Measurements from ENCODE around the gene POU2F3.

The POU2F3 gene

GRCh38 chr11:120327311-120327710 lies 87.4 kb downstream of the POU2F3 start:
- no peak for DNase-seq

- no peak for DNase-seq
These were observed 89.6 kb downstream of the POU2F3 start for GRCh38 chr11:120329556-120329955.

- no peak for DNase-seq
These were observed 90.1 kb downstream of the POU2F3 start for GRCh38 chr11:120330045-120330444.

- DNase-seq = no peak
These were observed 91.5 kb downstream of the POU2F3 start for GRCh38 chr11:120331301-120331996.

GRCh38 chr11:120332822-120333716 lies 93.1 kb downstream of the POU2F3 start:
- no peak for DNase-seq

GRCh38 chr11:120333801-120334200 lies 93.9 kb downstream of the POU2F3 start:
- DNase-seq = no peak

GRCh38 chr11:120334332-120334731 lies 94.4 kb downstream of the POU2F3 start:
- no peak for DNase-seq

GRCh38 chr11:120334894-120335462 lies 95.0 kb downstream of the POU2F3 start:
- peak; percentile 77 for DNase-seq

- no peak for DNase-seq
These were observed 95.6 kb downstream of the POU2F3 start for GRCh38 chr11:120335556-120335907.

- peak; percentile 94 for DNase-seq
These were observed 96.1 kb downstream of the POU2F3 start, which contains the start of gene ARHGEF12 for GRCh38 chr11:120335908-120336640. Gene ARHGEF12 (plus strand): TSS chr11:120336413. CDS start chr11:120337244, 831 bp downstream.

- no peak for DNase-seq
These were observed 96.9 kb downstream of the POU2F3 start for GRCh38 chr11:120336641-120337354.

- DNase-seq = no peak
These were observed 97.6 kb downstream of the POU2F3 start for GRCh38 chr11:120337355-120338106.

GRCh38 chr11:120338107-120338933 lies 98.4 kb downstream of the POU2F3 start:
- no peak for DNase-seq

- DNase-seq = no peak
These were observed 99.5 kb downstream of the POU2F3 start for GRCh38 chr11:120339394-120339890.

GRCh38 chr11:120340529-120340928 lies 100.6 kb downstream of the POU2F3 start:
- DNase-seq = no peak

- DNase-seq = no peak
These were observed 102.3 kb downstream of the POU2F3 start for GRCh38 chr11:120342226-120342625.

- DNase-seq = no peak
These were observed 102.7 kb downstream of the POU2F3 start for GRCh38 chr11:120342678-120343077.

- DNase-seq = no peak
These were observed 103.5 kb downstream of the POU2F3 start for GRCh38 chr11:120343429-120343828.

- no peak for DNase-seq
These were observed 104.5 kb downstream of the POU2F3 start for GRCh38 chr11:120344302-120345004.

GRCh38 chr11:120346233-120346632 lies 106.3 kb downstream of the POU2F3 start:
- DNase-seq = no peak
